GM12872 (cell line): ENCODE data around the gene GIMAP8.

Source experiments
- TF ChIP-seq, protein P1 (sequence below): IDR thresholded peaks from 3 replicates; pipeline ENCODE4 v1.5.1; 2011; ENCODE audit warnings: low read depth, mild to moderate bottlenecking, low read length, moderate library complexity; ENCODE audit not compliant: insufficient read depth

GIMAP8 gene

DNA sequence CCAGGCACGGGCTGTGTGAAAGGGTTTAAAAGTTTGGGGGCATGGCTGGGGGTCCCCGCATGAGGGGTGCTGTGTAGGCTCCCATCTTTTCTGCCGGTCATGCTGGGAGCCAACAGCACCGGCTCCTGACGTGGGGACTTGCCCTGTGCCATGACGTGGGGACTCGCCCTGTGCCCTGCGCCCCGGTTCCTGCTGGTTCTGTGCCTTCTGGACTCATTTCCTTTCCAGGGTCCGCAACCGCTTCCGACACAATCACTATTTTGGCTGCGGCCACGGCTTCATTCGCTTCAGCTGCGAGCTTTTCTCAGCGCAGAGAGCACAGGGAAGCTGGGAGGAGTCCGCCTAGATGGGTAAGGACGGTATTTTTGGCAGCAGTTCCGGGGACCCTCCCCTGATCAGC, 7.6 kb upstream of the GIMAP8 start:
- TF ChIP-seq, protein P1, sequence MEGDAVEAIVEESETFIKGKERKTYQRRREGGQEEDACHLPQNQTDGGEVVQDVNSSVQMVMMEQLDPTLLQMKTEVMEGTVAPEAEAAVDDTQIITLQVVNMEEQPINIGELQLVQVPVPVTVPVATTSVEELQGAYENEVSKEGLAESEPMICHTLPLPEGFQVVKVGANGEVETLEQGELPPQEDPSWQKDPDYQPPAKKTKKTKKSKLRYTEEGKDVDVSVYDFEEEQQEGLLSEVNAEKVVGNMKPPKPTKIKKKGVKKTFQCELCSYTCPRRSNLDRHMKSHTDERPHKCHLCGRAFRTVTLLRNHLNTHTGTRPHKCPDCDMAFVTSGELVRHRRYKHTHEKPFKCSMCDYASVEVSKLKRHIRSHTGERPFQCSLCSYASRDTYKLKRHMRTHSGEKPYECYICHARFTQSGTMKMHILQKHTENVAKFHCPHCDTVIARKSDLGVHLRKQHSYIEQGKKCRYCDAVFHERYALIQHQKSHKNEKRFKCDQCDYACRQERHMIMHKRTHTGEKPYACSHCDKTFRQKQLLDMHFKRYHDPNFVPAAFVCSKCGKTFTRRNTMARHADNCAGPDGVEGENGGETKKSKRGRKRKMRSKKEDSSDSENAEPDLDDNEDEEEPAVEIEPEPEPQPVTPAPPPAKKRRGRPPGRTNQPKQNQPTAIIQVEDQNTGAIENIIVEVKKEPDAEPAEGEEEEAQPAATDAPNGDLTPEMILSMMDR: no peak

- TF ChIP-seq, protein P1: no peak
Measured at GRCh38 chr7:150443793-150444540, 6.5 kb upstream of the GIMAP8 start.

DNA sequence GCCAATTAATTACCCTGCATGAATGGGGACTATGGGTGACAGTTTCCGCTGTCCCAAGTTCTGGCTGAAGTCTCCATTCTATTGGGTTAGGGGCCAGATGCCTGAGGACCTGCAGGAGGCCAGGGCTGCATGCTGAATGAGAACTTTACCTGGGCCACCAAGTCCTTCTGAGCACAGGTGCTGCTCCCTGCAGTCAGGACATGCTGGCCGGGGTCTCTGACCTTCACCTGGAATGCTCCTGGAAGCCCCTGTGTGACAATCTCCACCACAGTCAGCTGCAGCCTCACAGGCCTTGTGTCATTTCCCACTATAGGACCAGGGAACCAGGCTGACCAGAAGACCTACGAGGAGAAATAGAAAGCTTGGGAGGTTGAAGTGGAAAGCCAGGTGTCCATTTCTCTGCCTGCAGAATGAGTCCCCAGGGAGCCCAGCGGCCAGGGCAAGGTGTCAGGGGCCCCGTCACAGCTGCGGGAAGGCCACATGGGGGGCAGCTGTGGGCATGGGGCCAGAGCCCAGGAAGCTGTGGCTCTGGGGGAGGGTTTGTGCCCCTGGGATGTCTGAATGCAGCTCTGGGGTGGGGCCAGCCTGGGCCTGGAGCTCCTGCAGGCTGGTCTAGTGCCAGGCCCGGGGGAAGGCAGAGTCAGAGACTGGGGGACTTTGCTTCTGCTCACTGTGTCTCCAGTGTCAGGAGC, 5.6 kb upstream of the GIMAP8 start:
- TF ChIP-seq, protein P1: no peak

- TF ChIP-seq, protein P1: no peak
Measured at GRCh38 chr7:150446288-150446938, 4.0 kb upstream of the GIMAP8 start.

- TF ChIP-seq, protein P1: no peak
Measured at GRCh38 chr7:150447966-150448788, 2.3 kb upstream of the GIMAP8 start.

GRCh38 chr7:150448789-150449147, 1.7 kb upstream of the GIMAP8 start:
- TF ChIP-seq, protein P1: peak; percentile 96
